DOHH2 (cell line): ENCODE results near the gene CDKN2B-AS1.

Experiments used
- H3F3A ChIP-seq: fragments of 200-600 bp; sonication (generic), shearing (Covaris generic); 2 replicates; pipeline ENCODE4 v1.6.0; 2016; ENCODE audit warnings: antibody characterized with exemption, mild to moderate bottlenecking; ENCODE audit not compliant: control insufficient read depth, insufficient read depth
- H3K27ac ChIP-seq: fragments of 200-600 bp; sonication (generic); 2 replicates; pipeline ENCODE4 v1.5.1; 2014; ENCODE audit warnings: low read depth, mild to moderate bottlenecking, low read length, moderate library complexity
- H3K27me3 ChIP-seq: fragments of 200-600 bp; sonication (generic); 2 replicates; pipeline ENCODE4 v1.6.1; 2014; ENCODE audit warnings: mild to moderate bottlenecking, low read length, mixed read lengths; ENCODE audit not compliant: control insufficient read depth
- H3K36me3 ChIP-seq: fragments of 200-600 bp; sonication (generic); 2 replicates; pipeline ENCODE4 v1.6.1; 2014; ENCODE audit warnings: mild to moderate bottlenecking, low read length, moderate library complexity, mixed read lengths; ENCODE audit not compliant: control insufficient read depth
- H3K4me1 ChIP-seq: fragments of 200-600 bp; sonication (generic); 2 replicates; pipeline ENCODE4 v1.6.1; 2014; ENCODE audit warnings: mild to moderate bottlenecking, low read length, mixed read lengths; ENCODE audit not compliant: control insufficient read depth
- H3K4me2 ChIP-seq: fragments of 200-600 bp; sonication (generic); 2 replicates; pipeline ENCODE4 v1.6.0; 2014; ENCODE audit warnings: mild to moderate bottlenecking, low read length, moderate library complexity
- H3K4me3 ChIP-seq: fragments of 200-600 bp; sonication (generic); 2 replicates; pipeline ENCODE4 v1.5.1; 2014; ENCODE audit warnings: mild to moderate bottlenecking, low read length, mixed read lengths
- H3K79me2 ChIP-seq: fragments of 200-600 bp; sonication (generic); 2 replicates; pipeline ENCODE4 v1.6.1; 2014; ENCODE audit warnings: mild to moderate bottlenecking, low read length, mixed read lengths; ENCODE audit not compliant: control insufficient read depth
- H3K9me2 ChIP-seq: fragments of 200-600 bp; sonication (generic); replicated peaks from 2 replicates; pipeline ENCODE4 v1.6.1; 2014; ENCODE audit warnings: mild to moderate bottlenecking, low read length, mixed read lengths; ENCODE audit not compliant: control insufficient read depth
- H3K9me3 ChIP-seq: fragments of 200-600 bp; sonication (generic); 2 replicates; pipeline ENCODE4 v1.6.1; 2014; ENCODE audit warnings: antibody characterized with exemption, low read length, mixed read lengths; ENCODE audit not compliant: control insufficient read depth, insufficient read depth
- H4K20me1 ChIP-seq: fragments of 200-600 bp; sonication (generic); 2 replicates; pipeline ENCODE4 v1.6.0; 2014; ENCODE audit warnings: low read depth, mild to moderate bottlenecking, antibody characterized with exemption, low read length, moderate library complexity; ENCODE audit not compliant: control insufficient read depth, insufficient read depth
- CTCF ChIP-seq: fragments of 200-600 bp; sonication (generic); IDR thresholded peaks from one replicate; pipeline ENCODE4 v1.5.1; 2014; ENCODE audit warnings: antibody characterized with exemption, mild to moderate bottlenecking, low read depth, low read length; ENCODE audit not compliant: poor library complexity, severe bottlenecking
- EZH2phosphoT487 ChIP-seq: fragments of 200-600 bp; sonication (generic); IDR thresholded peaks from 2 replicates; pipeline ENCODE4 v1.6.1; 2017; ENCODE audit warnings: borderline replicate concordance, mild to moderate bottlenecking, antibody characterized with exemption, low read length, moderate library complexity, mixed read lengths

The CDKN2B-AS1 gene

DNA sequence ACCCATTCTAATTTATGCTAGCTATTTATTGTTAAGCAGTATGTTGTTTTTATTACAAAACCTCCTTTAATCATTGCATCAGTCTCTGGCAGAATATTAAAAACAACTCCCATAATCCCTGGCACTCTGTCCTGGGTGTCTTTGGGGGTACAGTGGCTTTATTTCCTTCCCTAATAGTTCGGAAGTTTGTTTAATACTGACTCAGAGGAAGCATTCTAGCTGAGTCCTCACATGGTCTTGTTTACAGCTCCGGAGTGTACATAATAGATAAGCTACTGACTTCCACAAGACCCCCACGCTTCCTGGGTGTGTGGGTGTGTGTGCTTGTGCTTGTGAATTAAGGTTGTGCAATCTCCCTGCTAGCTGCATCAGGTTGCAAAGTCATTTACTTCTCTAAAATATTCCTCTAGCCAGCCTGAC is 164.3 kb downstream of the CDKN2B-AS1 start:
- Histone ChIP-seq H3K27ac (no peak overlapping the region), H4K20me1 (no peaks in the 10 kb centered on the region), H3K9me3 (no peaks in the 10 kb centered on the region), H3K27me3 (no peaks in the 10 kb centered on the region), H3K36me3 (no peaks in the 10 kb centered on the region), H3F3A (no peaks in the 10 kb centered on the region), H3K79me2 (no peaks in the 10 kb centered on the region), H3K9me2 (no peaks in the 10 kb centered on the region), H3K4me2 (no peak overlapping the region), H3K4me1 (no peaks in the 10 kb centered on the region), H3K4me3 (no peak overlapping the region)
- TF ChIP-seq CTCF (no peak), EZH2phosphoT487 (no peak)

DNA sequence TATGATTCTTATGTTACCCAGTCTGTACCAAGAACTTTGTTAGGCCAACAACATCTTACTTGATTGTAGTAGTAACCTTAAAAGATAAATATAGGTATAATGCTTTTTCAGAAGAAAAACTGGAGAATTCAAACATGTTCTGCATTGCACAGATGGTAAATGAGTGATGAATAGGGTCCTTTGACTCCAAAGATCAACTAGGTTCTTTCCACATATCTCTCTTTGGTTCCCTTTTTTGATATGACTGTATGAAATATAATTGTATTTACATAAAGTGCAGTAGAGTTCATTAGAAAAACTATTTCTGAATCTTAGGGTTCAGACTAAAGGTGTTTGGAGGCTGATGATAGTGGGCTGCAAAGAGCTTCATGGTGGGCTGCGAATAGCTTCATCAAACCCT is 165.0 kb downstream of the CDKN2B-AS1 start:
- no peaks in the 10 kb centered on the region for H3K79me2 ChIP-seq
- H3K27ac ChIP-seq, result no peak overlapping the region
- H3K27me3 ChIP-seq, result no peaks in the 10 kb centered on the region
- H3F3A ChIP-seq, result no peaks in the 10 kb centered on the region
- H3K4me3 ChIP-seq, result no peak overlapping the region
- TF ChIP-seq CTCF, result no peak
- no peak for TF ChIP-seq EZH2phosphoT487
- H3K9me2 ChIP-seq, result no peaks in the 10 kb centered on the region
- H3K36me3 ChIP-seq, result no peaks in the 10 kb centered on the region
- no peaks in the 10 kb centered on the region for H3K9me3 ChIP-seq
- no peaks in the 10 kb centered on the region for H3K4me1 ChIP-seq
- H4K20me1 ChIP-seq, result no peaks in the 10 kb centered on the region
- H3K4me2 ChIP-seq, result no peak overlapping the region

DNA sequence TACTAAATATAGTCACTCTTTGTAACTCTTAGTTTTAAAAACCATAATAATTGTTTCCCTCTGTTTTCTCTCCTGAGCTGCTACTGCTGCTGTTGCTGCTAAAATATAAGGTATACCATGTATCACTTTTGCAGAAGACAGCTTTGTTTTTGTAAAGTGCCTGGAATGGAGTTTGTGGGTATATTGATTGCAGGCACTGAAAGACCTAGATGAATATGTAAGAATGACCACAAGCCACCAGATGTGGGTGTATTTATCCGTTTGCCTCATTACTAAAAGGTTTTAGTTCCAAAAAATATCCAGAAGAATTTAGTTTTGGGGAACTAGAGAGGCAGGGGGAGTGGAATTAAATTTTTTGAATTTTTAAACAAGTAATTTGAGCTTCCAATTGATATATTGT is 165.6 kb downstream of the CDKN2B-AS1 start:
- H3K27ac ChIP-seq, result no peak overlapping the region
- no peaks in the 10 kb centered on the region for H3F3A ChIP-seq
- H3K79me2 ChIP-seq, result no peaks in the 10 kb centered on the region
- no peak overlapping the region for H3K4me3 ChIP-seq
- no peaks in the 10 kb centered on the region for H3K9me2 ChIP-seq
- H3K4me2 ChIP-seq, result no peak overlapping the region
- no peaks in the 10 kb centered on the region for H3K4me1 ChIP-seq
- H3K9me3 ChIP-seq, result no peaks in the 10 kb centered on the region
- no peaks in the 10 kb centered on the region for H3K27me3 ChIP-seq
- no peaks in the 10 kb centered on the region for H3K36me3 ChIP-seq
- TF ChIP-seq EZH2phosphoT487, result no peak
- no peak for TF ChIP-seq CTCF
- no peaks in the 10 kb centered on the region for H4K20me1 ChIP-seq

DNA sequence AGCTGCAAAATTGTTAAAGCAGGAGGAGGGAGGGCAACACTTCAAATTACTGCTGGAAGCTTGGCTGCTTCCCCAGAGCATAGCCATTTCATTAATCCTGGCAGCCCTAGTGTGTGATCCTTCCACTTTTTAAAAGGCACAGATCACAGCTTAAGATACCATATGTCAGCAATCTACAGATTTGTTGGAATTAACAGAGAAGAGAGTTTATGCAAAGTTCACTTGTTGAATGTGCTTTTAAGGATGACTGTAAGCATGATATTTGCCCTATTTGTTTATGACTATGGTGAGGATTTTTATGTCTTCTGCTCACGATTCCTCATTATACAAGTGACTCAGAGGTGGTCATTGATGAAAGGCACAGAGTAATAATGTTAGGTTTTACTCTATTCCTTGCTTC is 170.6 kb downstream of the CDKN2B-AS1 start:
- Histone ChIP-seq H3K27ac (no peak overlapping the region), H3K4me2 (no peak overlapping the region)

More for the DNA sequence above, 170.6 kb downstream of the CDKN2B-AS1 start:
- no peaks in the 10 kb centered on the region for H3K79me2 ChIP-seq
- no peaks in the 10 kb centered on the region for H3K9me2 ChIP-seq
- TF ChIP-seq CTCF, result no peak
- TF ChIP-seq EZH2phosphoT487, result no peak
- H3K27me3 ChIP-seq, result no peaks in the 10 kb centered on the region
- H3K4me1 ChIP-seq, result no peaks in the 10 kb centered on the region
- H3K9me3 ChIP-seq, result no peaks in the 10 kb centered on the region
- no peaks in the 10 kb centered on the region for H3F3A ChIP-seq
- H4K20me1 ChIP-seq, result no peaks in the 10 kb centered on the region
- no peak overlapping the region for H3K4me3 ChIP-seq
- H3K36me3 ChIP-seq, result no peaks in the 10 kb centered on the region
